ENCODE results near the gene YWHAQ. TPM values are rescaled to one million over a fixed set of nuclear protein-coding genes. Genes with fewer than 3 reads are reported as not detected.

The YWHAQ gene
- polyA plus RNA-seq, 2 of the 4 experiments (the other 2 are of a cell fraction), result 661 to 833 TPM

- no peak for TF ChIP-seq FOSL2 (IDR thresholded peaks at IDR 0.05)
- TF ChIP-seq FOSL2 (CRISPR knock-in tag; IDR thresholded peaks at IDR 0.05), result peak; percentile 21; the same call in 1 of the 2 replicates
- TF ChIP-seq NFE2L2 (conservative IDR thresholded peaks at IDR 0.05; ENCODE audit: low read length), result no peak
- TF ChIP-seq HOXA7 (CRISPR knock-in tag; IDR thresholded peaks at IDR 0.05), result peak; percentile 58; the same call in 1 of the 2 replicates
- no peak for TF ChIP-seq RFX5 (IDR thresholded peaks at IDR 0.05)
- TF ChIP-seq SREBF2 (IDR thresholded peaks at IDR 0.05), result no peak
- TF ChIP-seq ELK1 (IDR thresholded peaks at IDR 0.05; ENCODE audit: low read depth, low read length), result 0 out of 2 replicates have a peak, but pooled peaks have one; percentile 41
- TF ChIP-seq MAFK (IDR thresholded peaks at IDR 0.05; ENCODE audit: partially characterized antibody), result no peak
- no peak for TF ChIP-seq EP300 (IDR thresholded peaks at IDR 0.05)
- no peak for TF ChIP-seq CHD4 (IDR thresholded peaks at IDR 0.05; ENCODE audit: borderline replicate concordance)
- no peak for TF ChIP-seq HDAC2 (IDR thresholded peaks at IDR 0.05)
- TF ChIP-seq KDM1A (IDR thresholded peaks at IDR 0.05; ENCODE audit: low read depth), result no peak
- peak; percentile 91 for TF ChIP-seq MAX (IDR thresholded peaks at IDR 0.05)
- TF ChIP-seq, protein P1, sequence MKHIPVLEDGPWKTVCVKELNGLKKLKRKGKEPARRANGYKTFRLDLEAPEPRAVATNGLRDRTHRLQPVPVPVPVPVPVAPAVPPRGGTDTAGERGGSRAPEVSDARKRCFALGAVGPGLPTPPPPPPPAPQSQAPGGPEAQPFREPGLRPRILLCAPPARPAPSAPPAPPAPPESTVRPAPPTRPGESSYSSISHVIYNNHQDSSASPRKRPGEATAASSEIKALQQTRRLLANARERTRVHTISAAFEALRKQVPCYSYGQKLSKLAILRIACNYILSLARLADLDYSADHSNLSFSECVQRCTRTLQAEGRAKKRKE (CRISPR knock-in tag; IDR thresholded peaks at IDR 0.05; ENCODE audit: low read depth), result no peak
- peak; percentile 75; the same call in 1 of the 2 replicates for TF ChIP-seq FOSB (CRISPR knock-in tag; IDR thresholded peaks at IDR 0.05)
- no peak for TF ChIP-seq RCOR1 (IDR thresholded peaks at IDR 0.05; ENCODE audit: low read depth, low read length)
- TF ChIP-seq ESRRA (IDR thresholded peaks at IDR 0.05; ENCODE audit: borderline replicate concordance, low read length), result no peak
- TF ChIP-seq CBX8 (IDR thresholded peaks at IDR 0.05), result no peak
- TF ChIP-seq JUN (IDR thresholded peaks at IDR 0.05), result peak; percentile 91 to 96
- TF ChIP-seq, protein P2, sequence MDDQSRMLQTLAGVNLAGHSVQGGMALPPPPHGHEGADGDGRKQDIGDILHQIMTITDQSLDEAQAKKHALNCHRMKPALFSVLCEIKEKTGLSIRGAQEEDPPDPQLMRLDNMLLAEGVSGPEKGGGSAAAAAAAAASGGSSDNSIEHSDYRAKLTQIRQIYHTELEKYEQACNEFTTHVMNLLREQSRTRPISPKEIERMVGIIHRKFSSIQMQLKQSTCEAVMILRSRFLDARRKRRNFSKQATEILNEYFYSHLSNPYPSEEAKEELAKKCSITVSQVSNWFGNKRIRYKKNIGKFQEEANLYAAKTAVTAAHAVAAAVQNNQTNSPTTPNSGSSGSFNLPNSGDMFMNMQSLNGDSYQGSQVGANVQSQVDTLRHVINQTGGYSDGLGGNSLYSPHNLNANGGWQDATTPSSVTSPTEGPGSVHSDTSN (IDR thresholded peaks at IDR 0.05), result no peak; the same call in 1 of the 2 replicates
Observed at GRCh38 chr2:9555297-9556120, 75.3 kb downstream of the YWHAQ start, which contains the start of gene ADAM17 (continued).

DNA sequence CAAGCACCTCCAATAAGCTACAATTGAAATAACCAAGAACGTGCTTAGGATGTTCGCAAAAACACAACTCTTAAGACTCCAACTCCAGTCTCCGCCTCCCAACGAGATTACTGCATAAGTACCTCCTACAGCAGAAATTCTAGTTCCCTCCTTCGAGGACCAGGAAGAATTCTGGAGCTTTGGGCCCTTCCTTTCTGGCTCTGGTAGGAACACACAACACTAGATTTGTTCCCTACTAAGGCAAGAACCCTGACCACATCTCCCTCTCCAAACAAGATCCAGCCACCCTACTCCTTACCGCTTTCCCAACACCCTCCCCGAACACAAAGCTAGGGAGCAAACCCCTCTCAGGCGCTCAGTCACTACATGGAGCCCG is 75.9 kb downstream of the YWHAQ start:
- under 1% methylated on average over 9 of the region's 9 CpGs for WGBS (ENCODE audit: missing lambda C conversion rate)
- Histone ChIP-seq H3K4me2 (peak overlapping the region; percentile 87), H3K4me3 (peak overlapping the region; percentile 78), H3K9me3 (no peaks in the 10 kb centered on the region), H3K27ac (peak overlapping the region; percentile 95 to 98), H3K4me1 (peaks cover 62% of the 10 kb centered on the region)
- peak; percentile 31 to 33 for ATAC-seq
- ChIA-PET CTCF (interaction anchor here (0.6 to 5.8 kb wide), 20 partner anchors 9 to 551 kb away, joined by 3 to 47 read pairs (median 4); no protein-coding TSS in a partner anchor), POLR2A (interaction anchor here (1.0 to 3.2 kb wide), 12 partner anchors 15 to 412 kb away, joined by 4 to 54 read pairs (median 10); partner anchors contain the start of genes TAF1B and YWHAQ)
- peak; percentile 13 for FAIRE-seq
- no peak for TF ChIP-seq EP300 (IDR thresholded peaks at IDR 0.05)
- TF ChIP-seq RARB (CRISPR knock-in tag; IDR thresholded peaks at IDR 0.05), result peak; percentile 18; the same call in 1 of the 2 replicates
- TF ChIP-seq POLR2A (IDR thresholded peaks at IDR 0.05; ENCODE audit: low read length), result peak; percentile 26; the same call in 1 of the 2 replicates
- TF ChIP-seq, protein P2 (IDR thresholded peaks at IDR 0.05), result peak; percentile 6; the same call in 1 of the 2 replicates
- TF ChIP-seq RAD21 (conservative IDR thresholded peaks at IDR 0.05 in 1 of 2, IDR thresholded peaks at IDR 0.05 in 1 of 2), result no peak
- no peak for TF ChIP-seq NPAS2 (CRISPR knock-in tag; IDR thresholded peaks at IDR 0.05; ENCODE audit: borderline replicate concordance)
- no peak for TF ChIP-seq SREBF2 (IDR thresholded peaks at IDR 0.05)
- TF ChIP-seq CEBPB (IDR thresholded peaks at IDR 0.05), result 0 out of 4 replicates have a peak, but pooled peaks of 1 of the 2 experiments have one; percentile 5
- no peak for TF ChIP-seq TP53 (CRISPR knock-in tag; IDR thresholded peaks at IDR 0.05)
- no peak for TF ChIP-seq HOXB5 (CRISPR knock-in tag; IDR thresholded peaks at IDR 0.05)
- TF ChIP-seq PHF8 (IDR thresholded peaks at IDR 0.05; ENCODE audit: borderline replicate concordance, low read depth), result no peak
- peak; percentile 6; the same call in 1 of the 2 replicates for TF ChIP-seq TFCP2L1 (CRISPR knock-in tag; IDR thresholded peaks at IDR 0.05)
- no peak for TF ChIP-seq MAFK (IDR thresholded peaks at IDR 0.05; ENCODE audit: partially characterized antibody)
- TF ChIP-seq MAX (IDR thresholded peaks at IDR 0.05), result no peak
- no peak for TF ChIP-seq CTCF (IDR thresholded peaks at IDR 0.05)
- no peak for TF ChIP-seq EHMT2 (IDR thresholded peaks at IDR 0.05; ENCODE audit: low read depth)
- DNase-seq (ENCODE audit: low read depth in 1 of 2, low spot score in 1 of 2), result peak in 1 of 2 experiments; percentile 90
